SK-N-SH treated with all-trans-retinoic acid at 6 μM for 48 hours (cell line): ENCODE results near the gene TRABD2A.
A peak's percentile ranks its signal among the peaks of the same experiment; 100 is the strongest.

Experiments used
- ATAC-seq: fragments of 200-7000 bp; cut with Tn5 transposase; 3 replicates; pipeline ENCODE4 v1.9.1; 2020; ENCODE audit warnings: mild to moderate bottlenecking, moderate library complexity
- ARNTL ChIP-seq: fragments of 450-650 bp; formaldehyde crosslinking; IDR thresholded peaks from 2 replicates; pipeline ENCODE4 v1.5.0; 2020; ENCODE audit warnings: low read depth, mild to moderate bottlenecking, moderate library complexity, borderline replicate concordance
- BACH2 ChIP-seq: fragments of 250-450 bp; sonication (Bioruptor Pico); IDR thresholded peaks from 2 replicates; pipeline ENCODE4 v1.9.0; 2021; ENCODE audit warnings: mild to moderate bottlenecking, borderline replicate concordance
- CREB5 ChIP-seq: fragments of 250-450 bp; sonication (Bioruptor Pico); IDR thresholded peaks from 2 replicates; pipeline ENCODE4 v1.5.1; 2020; ENCODE audit warnings: low read depth, mild to moderate bottlenecking, moderate library complexity
- CSDC2 ChIP-seq: fragments of 250-450 bp; sonication (Bioruptor Pico); IDR thresholded peaks from 2 replicates; pipeline ENCODE4 v1.5.0; 2020; ENCODE audit warnings: mild to moderate bottlenecking, moderate library complexity
- CSRNP3 ChIP-seq: fragments of 250-450 bp; sonication (Bioruptor Pico); IDR thresholded peaks from 2 replicates; pipeline ENCODE4 v1.5.1; 2021; ENCODE audit warnings: mild to moderate bottlenecking, moderate library complexity
- ESRRG ChIP-seq: fragments of 250-450 bp; sonication (Bioruptor Pico); IDR thresholded peaks from 2 replicates; pipeline ENCODE4 v1.6.1; 2021; ENCODE audit warnings: mild to moderate bottlenecking
- GLIS3 ChIP-seq: fragments of 250-450 bp; sonication (Bioruptor Pico); IDR thresholded peaks from 2 replicates; pipeline ENCODE4 v1.5.0; 2020; ENCODE audit warnings: mild to moderate bottlenecking, moderate library complexity
- OSR1 ChIP-seq: fragments of 250-450 bp; sonication (Bioruptor Pico); IDR thresholded peaks from 2 replicates; pipeline ENCODE4 v1.8.0; 2022; ENCODE audit warnings: moderate library complexity, mild to moderate bottlenecking, inconsistent platforms
- PATZ1 ChIP-seq: fragments of 250-450 bp; sonication (Bioruptor Pico); IDR thresholded peaks from 2 replicates; pipeline ENCODE4 v1.8.0; 2020; ENCODE audit warnings: mild to moderate bottlenecking, moderate library complexity, borderline replicate concordance
- POU6F1 ChIP-seq: fragments of 250-450 bp; sonication (Bioruptor Pico); IDR thresholded peaks from 2 replicates; pipeline ENCODE4 v1.8.0; 2021; ENCODE audit warnings: low read depth, mild to moderate bottlenecking, moderate library complexity, borderline replicate concordance
- PPARA ChIP-seq: fragments of 250-450 bp; sonication (Bioruptor Pico); IDR thresholded peaks from 2 replicates; pipeline ENCODE4 v1.5.0; 2020; ENCODE audit warnings: mild to moderate bottlenecking, borderline replicate concordance
- RARB ChIP-seq: fragments of 250-450 bp; sonication (Bioruptor Pico); IDR thresholded peaks from 2 replicates; pipeline ENCODE4 v1.8.0; 2021; ENCODE audit warnings: mild to moderate bottlenecking, moderate library complexity
- SNAI2 ChIP-seq: fragments of 250-450 bp; sonication (Bioruptor Pico); IDR thresholded peaks from 2 replicates; pipeline ENCODE4 v1.5.0; 2020; ENCODE audit warnings: mild to moderate bottlenecking, moderate library complexity
- TOX ChIP-seq: fragments of 250-450 bp; sonication (Bioruptor Pico); IDR thresholded peaks from 2 replicates; pipeline ENCODE4 v1.8.0; 2021; ENCODE audit warnings: mild to moderate bottlenecking, moderate library complexity, borderline replicate concordance
- TSHZ2 ChIP-seq: fragments of 250-450 bp; sonication (Bioruptor Pico); IDR thresholded peaks from 2 replicates; pipeline ENCODE4 v1.5.0; 2020; ENCODE audit warnings: mild to moderate bottlenecking, moderate library complexity
- ZC3H10 ChIP-seq: fragments of 250-450 bp; sonication (Bioruptor Pico); IDR thresholded peaks from 2 replicates; pipeline ENCODE4 v1.5.1; 2021; ENCODE audit warnings: mild to moderate bottlenecking, moderate library complexity
- ZFP3 ChIP-seq: fragments of 250-450 bp; sonication (Bioruptor Pico); IDR thresholded peaks from 2 replicates; pipeline ENCODE4 v1.5.0; 2020; ENCODE audit warnings: mild to moderate bottlenecking, moderate library complexity
- ZNF70 ChIP-seq: fragments of 450-650 bp; formaldehyde crosslinking; IDR thresholded peaks from 2 replicates; pipeline ENCODE4 v1.5.0; 2020; ENCODE audit warnings: mild to moderate bottlenecking, moderate library complexity
- ZNF8 ChIP-seq: fragments of 450-650 bp; formaldehyde crosslinking; IDR thresholded peaks from 2 replicates; pipeline ENCODE4 v1.5.0; 2020; ENCODE audit warnings: mild to moderate bottlenecking, moderate library complexity

The TRABD2A gene

DNA sequence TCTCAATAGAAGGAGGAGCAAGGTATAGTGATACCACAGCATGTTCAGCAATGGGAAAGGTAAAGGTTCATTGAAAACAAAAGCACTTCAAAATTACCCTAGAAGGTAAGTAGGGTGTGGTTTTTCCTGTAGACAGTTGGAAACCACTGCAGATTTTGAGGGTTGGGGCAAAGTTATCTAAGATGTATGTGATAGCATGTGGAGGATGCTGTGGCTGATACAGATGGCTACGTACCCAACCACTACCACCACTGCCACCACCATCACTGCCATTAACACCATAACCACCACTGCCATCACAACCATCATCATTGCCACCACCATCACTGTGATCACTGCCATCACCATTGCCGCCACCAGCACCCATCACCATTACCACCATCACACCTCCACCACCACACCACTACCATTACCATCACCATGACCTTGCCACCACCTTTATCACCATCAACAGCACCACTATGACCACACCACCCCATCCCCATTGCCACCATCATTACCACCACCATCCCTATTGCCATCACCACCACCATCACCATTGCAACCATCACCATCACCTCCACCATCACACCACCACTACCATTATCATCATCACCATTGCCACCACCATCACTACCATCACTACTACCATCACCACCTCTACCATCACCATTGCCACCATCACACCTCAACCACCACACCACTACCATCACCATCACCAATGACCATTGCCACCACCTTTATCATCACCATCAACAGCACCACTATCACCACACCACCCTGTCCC is 28.2 kb upstream of the TRABD2A start:
- TF ChIP-seq RARB (CRISPR knock-in tag), result no peak
- no peak for TF ChIP-seq TSHZ2 (CRISPR knock-in tag)
- TF ChIP-seq PATZ1 (CRISPR knock-in tag), result no peak
- no peak for TF ChIP-seq CSRNP3 (CRISPR knock-in tag)
- TF ChIP-seq CREB5, result no peak
- TF ChIP-seq ZFP3 (CRISPR knock-in tag), result no peak
- no peak for TF ChIP-seq ESRRG (CRISPR knock-in tag)
- no peak for TF ChIP-seq SNAI2 (CRISPR knock-in tag)
- no peak for TF ChIP-seq PPARA (CRISPR knock-in tag)
- no peak for TF ChIP-seq TOX
- no peak for TF ChIP-seq ZC3H10 (CRISPR knock-in tag)
- TF ChIP-seq ZNF8, result no peak
- no peak for TF ChIP-seq ARNTL (CRISPR knock-in tag)
- no peak for TF ChIP-seq POU6F1 (CRISPR knock-in tag)
- TF ChIP-seq BACH2 (CRISPR knock-in tag), result no peak
- no peak for TF ChIP-seq CSDC2 (CRISPR knock-in tag)
- TF ChIP-seq OSR1 (CRISPR knock-in tag), result no peak
- TF ChIP-seq GLIS3 (CRISPR knock-in tag), result no peak
- no peak for TF ChIP-seq ZNF70
- no peak for ATAC-seq

- peak; percentile 29 for ATAC-seq
Measured at GRCh38 chr2:84906900-84907714, 26.2 kb upstream of the TRABD2A start.

More at GRCh38 chr2:84906900-84907714, 26.2 kb upstream of the TRABD2A start:
- no peak for TF ChIP-seq ZC3H10 (CRISPR knock-in tag)
- TF ChIP-seq GLIS3 (CRISPR knock-in tag), result peak; percentile 35; the same call in 1 of the 2 replicates
